Measurements from ENCODE around the gene NOS3.
A peak's percentile ranks its signal among the peaks of the same experiment; 100 is the strongest.

NOS3 gene

DNA sequence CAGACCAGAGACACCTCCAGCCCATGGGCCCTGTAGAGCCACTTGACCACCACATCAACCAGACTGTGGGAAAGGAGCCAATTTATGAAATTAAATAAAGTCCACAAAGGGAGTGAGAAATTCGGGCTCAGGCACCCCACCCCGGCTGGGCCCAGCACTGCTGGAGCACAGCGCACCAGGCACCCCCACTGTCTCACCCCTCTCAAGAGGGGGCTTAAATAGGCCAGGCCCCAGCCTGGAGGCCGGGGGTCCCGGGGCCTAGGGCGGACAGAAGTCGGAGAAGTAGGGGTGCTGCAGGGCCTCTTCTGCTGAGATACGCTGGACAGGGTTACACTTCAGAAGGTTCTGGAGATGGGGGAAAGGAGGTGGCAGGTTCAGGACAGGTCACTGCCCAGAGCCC is 62.9 kb downstream of the NOS3 start:
- H3K4me1 ChIP-seq (ENCODE audit: insufficient read depth, low read length) = peaks cover 41% of the 10 kb centered on the region

DNA sequence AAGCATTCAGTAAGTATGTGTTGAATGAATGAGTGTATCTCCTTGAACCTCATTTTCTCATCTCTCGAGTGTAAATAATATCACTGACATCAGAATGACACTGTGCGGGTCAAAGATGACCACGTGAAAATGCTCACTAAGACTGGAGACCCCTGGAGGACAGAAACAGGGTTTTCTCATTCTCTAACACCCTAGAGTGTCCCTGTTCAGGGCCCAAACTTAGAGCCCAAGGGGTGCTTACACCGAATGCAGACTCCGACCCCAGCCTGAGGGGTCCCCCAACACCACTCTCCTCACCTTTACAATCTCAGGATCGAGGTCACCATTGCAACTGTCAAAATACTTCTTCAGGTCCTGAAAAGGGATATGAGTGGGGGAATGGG is 65.5 kb downstream of the NOS3 start:
- ATAC-seq (ENCODE audit: insufficient read depth, low read depth) (no peak), DNase-seq (no peak)
- Histone ChIP-seq H4K20me1 (ENCODE audit: insufficient read depth, low read length) (peaks cover 27% of the 10 kb centered on the region), H3K4me3 (ENCODE audit: low read depth in 1 of 2, low read length in 2 of 2) (peak overlapping the region in 1 of 2 experiments; percentile 85; a peak in 1 of 4 replicates), H3K9ac (ENCODE audit: low read depth, low read length) (no peak overlapping the region), H2AFZ (ENCODE audit: low read depth, low read length) (no peak overlapping the region), H3K4me2 (ENCODE audit: insufficient read depth, low read length) (peak overlapping the region; percentile 96), H3K9me3 (ENCODE audit: insufficient read depth, low read length, severe bottlenecking) (no peaks in the 10 kb centered on the region), H3K79me2 (ENCODE audit: insufficient read depth, low read length) (peaks cover 24% of the 10 kb centered on the region), H3K27ac (ENCODE audit: low read length) (no peak overlapping the region), H3K4me1 (ENCODE audit: insufficient read depth, low read length) (peaks cover 53% of the 10 kb centered on the region), H3K27me3 (ENCODE audit: insufficient read depth, low read length, poor library complexity) (no peaks in the 10 kb centered on the region), H3K36me3 (ENCODE audit: insufficient read depth, low read length) (peaks cover 4% of the 10 kb centered on the region)
- TF ChIP-seq EZH2 (IDR thresholded peaks at IDR 0.05; ENCODE audit: borderline replicate concordance, low read depth, low read length, severe bottlenecking) = no peak
- TF ChIP-seq, protein P1, sequence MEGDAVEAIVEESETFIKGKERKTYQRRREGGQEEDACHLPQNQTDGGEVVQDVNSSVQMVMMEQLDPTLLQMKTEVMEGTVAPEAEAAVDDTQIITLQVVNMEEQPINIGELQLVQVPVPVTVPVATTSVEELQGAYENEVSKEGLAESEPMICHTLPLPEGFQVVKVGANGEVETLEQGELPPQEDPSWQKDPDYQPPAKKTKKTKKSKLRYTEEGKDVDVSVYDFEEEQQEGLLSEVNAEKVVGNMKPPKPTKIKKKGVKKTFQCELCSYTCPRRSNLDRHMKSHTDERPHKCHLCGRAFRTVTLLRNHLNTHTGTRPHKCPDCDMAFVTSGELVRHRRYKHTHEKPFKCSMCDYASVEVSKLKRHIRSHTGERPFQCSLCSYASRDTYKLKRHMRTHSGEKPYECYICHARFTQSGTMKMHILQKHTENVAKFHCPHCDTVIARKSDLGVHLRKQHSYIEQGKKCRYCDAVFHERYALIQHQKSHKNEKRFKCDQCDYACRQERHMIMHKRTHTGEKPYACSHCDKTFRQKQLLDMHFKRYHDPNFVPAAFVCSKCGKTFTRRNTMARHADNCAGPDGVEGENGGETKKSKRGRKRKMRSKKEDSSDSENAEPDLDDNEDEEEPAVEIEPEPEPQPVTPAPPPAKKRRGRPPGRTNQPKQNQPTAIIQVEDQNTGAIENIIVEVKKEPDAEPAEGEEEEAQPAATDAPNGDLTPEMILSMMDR (IDR thresholded peaks at IDR 0.05; ENCODE audit: borderline replicate concordance, extremely low read depth, low read length, poor library complexity, severe bottlenecking) = no peak

More for the DNA sequence above, 62.9 kb downstream of the NOS3 start:
- H3K9ac ChIP-seq (ENCODE audit: low read depth, low read length) = no peak overlapping the region
- no peak overlapping the region for H2AFZ ChIP-seq (ENCODE audit: low read depth, low read length)
- DNase-seq (no peak), ATAC-seq (ENCODE audit: insufficient read depth, low read depth) (no peak)
- no peak overlapping the region for H3K27ac ChIP-seq (ENCODE audit: low read length)
- no peak for TF ChIP-seq EZH2 (IDR thresholded peaks at IDR 0.05; ENCODE audit: borderline replicate concordance, low read depth, low read length, severe bottlenecking)
- TF ChIP-seq, protein P1 (IDR thresholded peaks at IDR 0.05; ENCODE audit: borderline replicate concordance, extremely low read depth, low read length, poor library complexity, severe bottlenecking) = no peak
- peaks cover 9% of the 10 kb centered on the region; the same call in 1 of the 2 replicates for H3K79me2 ChIP-seq (ENCODE audit: insufficient read depth, low read length)
- H3K27me3 ChIP-seq (ENCODE audit: insufficient read depth, low read length, poor library complexity) = no peaks in the 10 kb centered on the region
- H3K4me2 ChIP-seq (ENCODE audit: insufficient read depth, low read length) = no peak overlapping the region
- no peak overlapping the region for H3K4me3 ChIP-seq (ENCODE audit: low read depth in 1 of 2, low read length in 2 of 2)
- H4K20me1 ChIP-seq (ENCODE audit: insufficient read depth, low read length) = peaks cover 32% of the 10 kb centered on the region
- H3K36me3 ChIP-seq (ENCODE audit: insufficient read depth, low read length) = peaks cover 4% of the 10 kb centered on the region; the same call in 1 of the 2 replicates
- H3K9me3 ChIP-seq (ENCODE audit: insufficient read depth, low read length, severe bottlenecking) = no peaks in the 10 kb centered on the region

DNA sequence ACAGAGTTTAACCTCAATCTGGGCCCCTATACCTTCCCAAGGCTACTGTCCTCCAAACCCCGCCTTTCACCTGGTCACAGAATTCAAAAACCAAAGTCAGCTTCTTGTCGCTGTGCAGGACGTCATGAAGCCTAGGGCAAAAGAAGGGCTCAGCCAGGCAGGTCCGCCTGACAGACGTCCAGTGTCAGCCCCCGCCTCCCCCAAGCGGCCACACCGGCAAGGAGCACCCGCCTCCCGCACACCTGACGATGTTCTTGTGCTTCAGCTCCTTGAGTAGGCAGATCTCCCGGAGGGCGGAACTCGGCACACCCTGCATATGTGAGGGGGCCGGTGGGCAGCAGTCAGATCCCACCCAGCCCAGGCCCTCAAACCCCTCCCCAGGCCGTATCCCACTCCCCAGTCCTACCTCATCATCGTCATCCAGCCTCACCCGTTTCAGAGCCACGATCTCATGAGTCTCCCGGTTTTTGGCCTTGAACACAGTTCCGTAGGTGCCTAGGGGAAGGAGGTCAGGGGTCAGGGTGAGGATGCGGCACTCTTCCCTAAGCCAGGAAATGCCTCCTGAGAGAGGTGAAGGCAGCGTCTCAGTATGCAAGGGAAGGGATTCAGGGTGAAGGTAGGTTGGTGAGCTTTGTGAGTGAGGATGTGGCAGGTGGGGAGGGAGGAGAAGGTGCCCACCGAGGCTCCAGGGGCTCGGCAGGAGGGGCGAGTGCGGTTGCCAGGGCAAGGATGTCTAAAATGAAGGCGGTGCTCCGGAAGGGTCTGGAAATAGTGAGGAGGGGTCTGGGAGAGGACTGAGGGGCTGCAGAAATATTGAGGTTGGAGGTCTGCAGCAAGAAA is 66.1 kb downstream of the NOS3 start:
- ATAC-seq (ENCODE audit: insufficient read depth, low read depth) (no peak), DNase-seq (no peak)
- peak overlapping the region; percentile 68 for H3K9ac ChIP-seq (ENCODE audit: low read depth, low read length)
- peak overlapping the region; percentile 92 for H3K27ac ChIP-seq (ENCODE audit: low read length)
- TF ChIP-seq, protein P1 (IDR thresholded peaks at IDR 0.05; ENCODE audit: borderline replicate concordance, extremely low read depth, low read length, poor library complexity, severe bottlenecking) = no peak
- TF ChIP-seq EZH2 (IDR thresholded peaks at IDR 0.05; ENCODE audit: borderline replicate concordance, low read depth, low read length, severe bottlenecking) = no peak
- H3K79me2 ChIP-seq (ENCODE audit: insufficient read depth, low read length) = peaks cover 30% of the 10 kb centered on the region
- H3K4me1 ChIP-seq (ENCODE audit: insufficient read depth, low read length) = peaks cover 53% of the 10 kb centered on the region
- H3K36me3 ChIP-seq (ENCODE audit: insufficient read depth, low read length) = peaks cover 10% of the 10 kb centered on the region
- H3K27me3 ChIP-seq (ENCODE audit: insufficient read depth, low read length, poor library complexity) = no peaks in the 10 kb centered on the region
- H3K4me3 ChIP-seq (ENCODE audit: low read depth in 1 of 2, low read length in 2 of 2) = peak overlapping the region; percentile 62 to 85
- no peaks in the 10 kb centered on the region for H3K9me3 ChIP-seq (ENCODE audit: insufficient read depth, low read length, severe bottlenecking)
- H3K4me2 ChIP-seq (ENCODE audit: insufficient read depth, low read length) = peak overlapping the region; percentile 96
- H2AFZ ChIP-seq (ENCODE audit: low read depth, low read length) = peak overlapping the region; percentile 85
- H4K20me1 ChIP-seq (ENCODE audit: insufficient read depth, low read length) = peaks cover 29% of the 10 kb centered on the region

All from DND-41 (cell line).